ENCODE results near the gene PRKG1. TPM values are rescaled to one million over a fixed set of nuclear protein-coding genes. Genes with fewer than 3 reads are reported as not detected.

The PRKG1 gene
- total RNA-seq, 4 donors from 2014 or later: 26.5 to 72.3 (median 58.1) TPM

- intact Hi-C loops (cut with DNase I): loop anchor here (10.0 kb wide), 1 partner anchor 167 kb away; no protein-coding TSS in a partner anchor
- Histone ChIP-seq H3K36me3 (no peaks in the 10 kb centered on the region), H3K27ac (no peak overlapping the region), H3K27me3 (no peaks in the 10 kb centered on the region), H3K9me3 (no peaks in the 10 kb centered on the region), H3K4me3 (replicated peaks in 1 of 3) (no peak overlapping the region), H3K4me1 (peaks cover 0 to 18% of the 10 kb centered on the region in 2 donors)
- no peak for DNase-seq
- TF ChIP-seq CTCF (IDR thresholded peaks at IDR 0.05) (no peak), POLR2A (IDR thresholded peaks at IDR 0.05) (no peak)
- WGBS, 2 donors: 53 to 54% methylated on average over 5 of the region's 5 CpGs
Measured at GRCh38 chr10:52318136-52318701, 1243.9 kb downstream of the PRKG1 start.

GRCh38 chr10:52318822-52319464 lies 1244.7 kb downstream of the PRKG1 start:
- Histone ChIP-seq H3K27me3 (no peaks in the 10 kb centered on the region), H3K4me3 (replicated peaks in 1 of 3) (no peak overlapping the region), H3K36me3 (no peaks in the 10 kb centered on the region), H3K4me1 (peaks cover 0 to 11% of the 10 kb centered on the region in 2 donors), H3K27ac (no peak overlapping the region), H3K9me3 (no peaks in the 10 kb centered on the region)
- intact Hi-C loops (cut with DNase I): loop anchor here (10.0 kb wide), 1 partner anchor 166 kb away; no protein-coding TSS in a partner anchor
- no peak for DNase-seq
- WGBS, 2 donors: 90 to 91% methylated on average over 7 of the region's 7 CpGs
- TF ChIP-seq POLR2A (IDR thresholded peaks at IDR 0.05) (no peak), CTCF (IDR thresholded peaks at IDR 0.05) (no peak)

GRCh38 chr10:52319926-52320325 lies 1245.6 kb downstream of the PRKG1 start:
- intact Hi-C loops (cut with DNase I): loop anchor here (10.0 kb wide), 1 partner anchor 165 kb away; no protein-coding TSS in a partner anchor
- no peak for DNase-seq
- TF ChIP-seq POLR2A (IDR thresholded peaks at IDR 0.05) (no peak), CTCF (IDR thresholded peaks at IDR 0.05) (no peak)
- Histone ChIP-seq H3K9me3 (no peaks in the 10 kb centered on the region), H3K4me1 (peaks cover 0 to 1% of the 10 kb centered on the region in 2 donors), H3K36me3 (no peaks in the 10 kb centered on the region), H3K4me3 (replicated peaks in 1 of 3) (no peak overlapping the region), H3K27me3 (no peaks in the 10 kb centered on the region), H3K27ac (no peak overlapping the region)
- WGBS, 2 donors: 71 to 95% methylated on average over 2 of the region's 2 CpGs

GRCh38 chr10:52322323-52322722 lies 1248.0 kb downstream of the PRKG1 start:
- no peak for DNase-seq
- no peak overlapping the region for H3K4me3 ChIP-seq (replicated peaks in 1 of 3)
- H3K9me3 ChIP-seq: no peaks in the 10 kb centered on the region
- H3K4me1 ChIP-seq: no peaks in the 10 kb centered on the region
- WGBS, 2 donors: 80 to 81% methylated on average over 1 of the region's 1 CpG
- no peak for TF ChIP-seq CTCF (IDR thresholded peaks at IDR 0.05)
- TF ChIP-seq POLR2A (IDR thresholded peaks at IDR 0.05): no peak
- no peak overlapping the region for H3K27ac ChIP-seq
- intact Hi-C loops (cut with DNase I): no loop called here
- no peaks in the 10 kb centered on the region for H3K36me3 ChIP-seq
- no peaks in the 10 kb centered on the region for H3K27me3 ChIP-seq

GRCh38 chr10:52322936-52323335 lies 1248.6 kb downstream of the PRKG1 start:
- H3K27ac ChIP-seq: no peak overlapping the region
- no peak for DNase-seq
- H3K4me3 ChIP-seq (replicated peaks in 1 of 3): no peak overlapping the region
- 88 to 89% methylated on average over 1 of the region's 1 CpG for WGBS, 2 donors
- H3K27me3 ChIP-seq: no peaks in the 10 kb centered on the region
- H3K36me3 ChIP-seq: no peaks in the 10 kb centered on the region
- no peaks in the 10 kb centered on the region for H3K4me1 ChIP-seq
- intact Hi-C loops (cut with DNase I): no loop called here
- TF ChIP-seq CTCF (IDR thresholded peaks at IDR 0.05) (no peak), POLR2A (IDR thresholded peaks at IDR 0.05) (no peak)
- no peaks in the 10 kb centered on the region for H3K9me3 ChIP-seq
